Suprapubic skin (tissue), 4 donors: ENCODE measurements around the gene SAMD11. TPM values are rescaled to one million over a fixed set of nuclear protein-coding genes. Genes with fewer than 3 reads are reported as not detected.
A peak's percentile ranks its signal among the peaks of the same experiment; 100 is the strongest.

ENCODE experiments used
- DNase-seq, 2 donors: peaks; one replicate each; pipeline ENCODE4 v3.0.0-alpha.2; 2019; ENCODE audit warnings: low spot score in 2 of 2
- H3K27ac ChIP-seq: fragments of 200-600 bp; sonication (generic); one replicate; pipeline ENCODE4 v1.5.1; 2019
- H3K27me3 ChIP-seq: fragments of 200-600 bp; sonication (generic); one replicate; pipeline ENCODE4 v1.5.1; 2019
- H3K36me3 ChIP-seq: fragments of 200-600 bp; sonication (generic); one replicate; pipeline ENCODE4 v1.5.1; 2019
- H3K4me1 ChIP-seq: fragments of 200-600 bp; sonication (generic); one replicate; pipeline ENCODE4 v1.5.1; 2019
- H3K4me3 ChIP-seq: fragments of 200-600 bp; sonication (generic); one replicate; pipeline ENCODE4 v1.5.1; 2019; ENCODE audit warnings: mild to moderate bottlenecking
- H3K9me3 ChIP-seq: fragments of 200-600 bp; sonication (generic); one replicate; pipeline ENCODE4 v1.5.1; 2019
- CTCF ChIP-seq, 2 donors: fragments of 200-600 bp in 1 of 2; fragments of 450-650 bp in 1 of 2; sonication (generic) in 1 of 2; IDR thresholded peaks; one replicate each; pipeline ENCODE4 v1.5.1; 2016 to 2019; ENCODE audit warnings: antibody characterized with exemption in 2 of 2, mild to moderate bottlenecking in 1 of 2, moderate library complexity in 1 of 2
- EP300 ChIP-seq: sonication (generic); formaldehyde crosslinking; IDR thresholded peaks from one replicate; pipeline ENCODE4 v1.6.1; 2017; ENCODE audit warnings: antibody characterized with exemption
- POLR2A ChIP-seq, 2 donors: fragments of 450-650 bp; IDR thresholded peaks; one replicate each; pipeline ENCODE4 v1.6.1; 2017; ENCODE audit warnings: antibody characterized with exemption in 2 of 2, mild to moderate bottlenecking in 2 of 2, moderate library complexity in 2 of 2
- POLR2AphosphoS5 ChIP-seq, 3 donors: sonication (generic); formaldehyde crosslinking; IDR thresholded peaks; one replicate each; pipeline ENCODE4 v1.6.1; 2017; ENCODE audit warnings: antibody characterized with exemption in 3 of 3
- WGBS: methylation state at CpG from one replicate; pipeline ENCODE4 v1.1.5; 2018; 5-methylcytosine and 5-hydroxymethylcytosine counted together
- total RNA-seq, 4 donors: library from RNA; depleted of rRNA; stranded (reverse); fragments of >200 nt; gene quantifications; one replicate each; pipeline ENCODE4 v1.1.0, GENCODE V29; 2016

Gene SAMD11
- total RNA-seq, 4 donors from 2014 or later: 0.85 to 2.0 (median 1.5) TPM; not detected in 1

DNA sequence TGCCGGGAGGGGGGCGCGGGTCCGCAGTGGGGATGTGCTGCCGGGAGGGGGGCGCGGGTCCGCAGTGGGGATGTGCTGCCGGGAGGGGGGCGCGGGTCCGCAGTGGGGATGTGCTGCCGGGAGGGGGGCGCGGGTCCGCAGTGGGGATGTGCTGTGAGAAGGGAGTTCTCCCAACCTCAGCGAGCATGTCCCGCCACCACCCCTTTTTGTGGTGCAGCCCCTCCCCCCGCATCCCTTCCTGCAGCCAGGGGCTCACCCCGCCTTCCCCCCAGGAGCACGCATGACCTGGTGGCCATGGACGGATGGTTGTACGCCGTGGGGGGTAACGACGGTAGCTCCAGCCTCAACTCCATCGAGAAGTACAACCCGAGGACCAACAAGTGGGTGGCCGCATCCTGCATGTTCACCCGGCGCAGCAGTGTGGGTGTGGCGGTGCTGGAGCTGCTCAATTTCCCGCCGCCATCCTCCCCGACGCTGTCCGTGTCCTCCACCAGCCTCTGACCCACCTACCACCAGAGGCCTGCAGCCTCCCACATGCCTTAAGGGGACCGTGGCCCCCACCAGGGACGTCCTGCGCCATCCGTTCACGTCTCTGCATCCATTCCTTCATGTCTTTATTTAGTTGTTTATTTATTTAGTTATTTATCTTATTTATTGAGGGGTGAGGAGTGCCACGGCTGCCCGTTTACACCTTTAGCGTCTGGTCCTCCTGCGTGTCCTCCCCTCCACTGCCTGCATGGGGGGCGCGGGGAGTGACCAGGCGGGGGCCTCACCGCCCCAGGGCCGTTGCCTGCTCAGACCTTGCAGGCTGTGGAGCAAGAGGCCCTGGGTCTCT lies 41.2 kb downstream of the SAMD11 start:
- Histone ChIP-seq H3K27me3 (peaks cover 6% of the 10 kb centered on the region), H3K4me3 (no peak overlapping the region), H3K4me1 (peaks cover 43% of the 10 kb centered on the region), H3K36me3 (peaks cover 10% of the 10 kb centered on the region), H3K9me3 (no peaks in the 10 kb centered on the region), H3K27ac (no peak overlapping the region)
- no peak for TF ChIP-seq CTCF (IDR thresholded peaks at IDR 0.05)
- TF ChIP-seq POLR2AphosphoS5 (IDR thresholded peaks at IDR 0.05): no peak
- TF ChIP-seq EP300: no peak
- no peak for TF ChIP-seq POLR2A (IDR thresholded peaks at IDR 0.05)
- no peak for DNase-seq
- WGBS: 91% methylated on average over 21 of the region's 51 CpGs

DNA sequence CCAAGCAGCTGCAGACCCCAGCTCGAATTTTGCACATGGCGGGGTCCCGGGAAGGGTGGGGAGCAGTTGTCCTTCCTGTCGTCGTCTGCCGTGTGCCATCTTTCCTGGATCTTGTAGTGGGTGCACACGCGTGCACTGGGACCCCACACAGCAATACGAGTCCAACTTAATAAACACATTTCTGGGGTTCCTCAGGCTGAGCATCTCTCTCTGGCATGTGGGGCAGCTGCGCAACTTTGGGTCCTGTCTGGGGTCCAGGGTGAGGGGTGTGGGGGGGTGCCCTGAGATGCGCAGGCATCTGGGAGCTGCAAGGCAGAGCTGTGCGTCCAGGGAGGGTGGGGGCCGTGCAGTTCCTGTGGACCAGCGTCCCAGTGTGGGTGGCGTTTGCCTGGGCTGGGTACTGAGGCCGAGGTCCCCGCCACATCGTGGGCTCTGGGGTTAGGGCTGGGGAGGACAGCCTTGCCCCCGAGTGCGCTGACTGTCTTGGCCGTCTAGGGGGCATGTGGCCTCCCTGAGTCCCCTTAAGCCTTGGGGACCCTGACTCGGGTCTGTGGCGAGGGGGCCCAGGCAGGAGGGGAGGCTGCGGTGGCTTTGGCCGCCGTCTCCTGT lies 41.9 kb downstream of the SAMD11 start:
- H3K4me3 ChIP-seq: peak overlapping the region; percentile 84

GRCh38 chr1:966135-966703 lies 42.5 kb downstream of the SAMD11 start, which contains the start of gene PLEKHN1:
Gene PLEKHN1, plus strand, starts transcription at chr1:966482. Its CDS starts 50 bp downstream, at chr1:966532.
- peaks cover 19% of the 10 kb centered on the region for H3K27me3 ChIP-seq
- peak within 1 kb of the TSS; percentile 84 for H3K4me3 ChIP-seq
- no peaks in the 10 kb centered on the region for H3K9me3 ChIP-seq
- peaks cover 10% of the 10 kb centered on the region for H3K36me3 ChIP-seq
- no peak for DNase-seq
- peaks cover 41% of the 10 kb centered on the region for H3K4me1 ChIP-seq
- WGBS: 1% methylated on average over 12 of the region's 31 CpGs
- TF ChIP-seq CTCF (IDR thresholded peaks at IDR 0.05) (no peak), EP300 (no peak), POLR2AphosphoS5 (IDR thresholded peaks at IDR 0.05) (no peak), POLR2A (IDR thresholded peaks at IDR 0.05) (no peak)
- H3K27ac ChIP-seq: peak within 1 kb of the TSS; percentile 92

More for the DNA sequence above, 41.9 kb downstream of the SAMD11 start:
- H3K4me1 ChIP-seq: peaks cover 39% of the 10 kb centered on the region
- 80% methylated on average over 1 of the region's 26 CpGs for WGBS
- no peak for DNase-seq
- peaks cover 10% of the 10 kb centered on the region for H3K36me3 ChIP-seq
- TF ChIP-seq POLR2A (IDR thresholded peaks at IDR 0.05) (no peak), CTCF (IDR thresholded peaks at IDR 0.05) (no peak), POLR2AphosphoS5 (IDR thresholded peaks at IDR 0.05) (no peak), EP300 (no peak)
- peak overlapping the region; percentile 92 for H3K27ac ChIP-seq
- H3K9me3 ChIP-seq: no peaks in the 10 kb centered on the region
- peaks cover 13% of the 10 kb centered on the region for H3K27me3 ChIP-seq

DNA sequence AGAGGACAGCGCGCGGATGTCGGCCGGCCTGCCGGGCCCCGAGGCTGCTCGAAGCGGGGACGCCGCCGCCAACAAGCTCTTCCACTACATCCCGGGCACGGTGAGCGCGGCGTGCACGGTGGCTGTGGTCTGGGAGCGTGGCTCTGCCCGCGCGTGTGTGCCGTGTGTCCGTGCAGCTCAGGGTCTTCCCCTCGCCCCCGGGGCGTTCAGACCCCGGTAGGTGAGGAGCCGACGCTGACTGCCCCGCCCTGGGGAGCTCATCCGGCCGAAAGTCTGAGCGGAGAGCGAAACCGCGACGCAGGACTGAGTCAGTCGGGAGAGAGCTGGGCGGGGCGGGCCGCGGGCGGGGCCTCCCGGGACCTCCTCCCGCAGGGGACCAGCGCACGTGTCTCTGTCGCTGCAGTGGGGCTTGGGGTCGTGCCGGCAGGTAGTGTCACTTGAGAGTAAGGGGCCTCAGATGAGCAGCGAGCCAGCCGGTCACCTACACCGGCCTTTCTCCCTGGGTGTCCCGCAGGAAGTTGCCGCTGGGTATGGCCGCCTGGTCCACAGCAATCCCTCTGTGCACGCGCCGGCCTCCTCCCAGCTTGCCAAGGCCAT lies 43.1 kb downstream of the SAMD11 start:
- H3K27me3 ChIP-seq: peaks cover 25% of the 10 kb centered on the region
- no peak for DNase-seq
- peak overlapping the region; percentile 84 for H3K4me3 ChIP-seq
- WGBS: 0% methylated on average over 10 of the region's 60 CpGs
- TF ChIP-seq POLR2A (IDR thresholded peaks at IDR 0.05): peak in 1 of 2 donors; percentile 10
- TF ChIP-seq CTCF (IDR thresholded peaks at IDR 0.05): no peak
- no peak for TF ChIP-seq POLR2AphosphoS5 (IDR thresholded peaks at IDR 0.05)
- TF ChIP-seq EP300: no peak
- H3K27ac ChIP-seq: peak overlapping the region; percentile 92
- no peaks in the 10 kb centered on the region for H3K9me3 ChIP-seq
- peaks cover 10% of the 10 kb centered on the region for H3K36me3 ChIP-seq
- H3K4me1 ChIP-seq: peaks cover 40% of the 10 kb centered on the region
